ENCODE results near the gene CCDC158. TPM values are rescaled to one million over a fixed set of nuclear protein-coding genes. Genes with fewer than 3 reads are reported as not detected.
A peak's percentile ranks its signal among the peaks of the same experiment; 100 is the strongest.

Gene CCDC158
- polyA plus RNA-seq, 1 of the 3 experiments (the other 2 are of a cell fraction) = not detected

- Histone ChIP-seq H3K27ac (ENCODE audit: low read depth in 2 of 2, low read length in 1 of 2) (peak overlapping the region; percentile 53 to 69; a peak in 3 of 4 replicates), H3K4me2 (peak overlapping the region; percentile 47; the same call in 1 of the 2 replicates), H3K36me3 (replicated peaks in 1 of 2; ENCODE audit: control insufficient read depth in 1 of 2, insufficient read depth in 2 of 2, low read length in 1 of 2) (peaks cover 0 to 4% of the 10 kb centered on the region in 2 experiments), H3K9me2 (no peaks in the 10 kb centered on the region), H4K20me1 (ENCODE audit: insufficient read depth) (no peaks in the 10 kb centered on the region), H3K4me3 (ENCODE audit: low read depth in 2 of 2, low read length in 1 of 2) (no peak overlapping the region), H3K9ac (no peak overlapping the region; the same call in 1 of the 2 replicates), H2AFZ (ENCODE audit: low read depth) (no peak overlapping the region), H3F3A (replicated peaks; ENCODE audit: insufficient read depth) (peaks cover 17% of the 10 kb centered on the region), H3K79me2 (ENCODE audit: insufficient read depth) (peaks cover 8% of the 10 kb centered on the region; the same call in 1 of the 2 replicates), H3K9me3 (0 out of 2 replicates have a peak, but pooled peaks cover 4% of the 10 kb centered on the region), H3K27me3 (ENCODE audit: insufficient read depth) (no peaks in the 10 kb centered on the region), H3K4me1 (ENCODE audit: control insufficient read depth in 1 of 2, insufficient read depth in 2 of 2, low read depth in 1 of 2, low read length in 1 of 2) (peaks cover 8 to 10% of the 10 kb centered on the region in 2 experiments; a peak in 2 of 4 replicates)
- DNase-seq = no peak
- ChIA-PET CTCF (interaction anchor here (1.6 kb wide), 1 partner anchor 77 kb away, joined by 9 read pairs; no protein-coding TSS in a partner anchor), POLR2A (no interaction called here)
- WGBS (ENCODE audit: low lambda C conversion rate) = 88% methylated on average over 4 of the region's 4 CpGs
- TF ChIP-seq FOSL2 (IDR thresholded peaks at IDR 0.05; ENCODE audit: borderline replicate concordance, low read depth) (peak; percentile 85; the same call in 1 of the 2 replicates), TCF12 (IDR thresholded peaks at IDR 0.05) (peak; percentile 79), MEF2A (IDR thresholded peaks at IDR 0.05; ENCODE audit: borderline replicate concordance, low read depth) (peak; percentile 51; the same call in 1 of the 2 replicates), IRF3 (IDR thresholded peaks at IDR 0.05; ENCODE audit: low read depth, low read length) (no peak), JUND (IDR thresholded peaks at IDR 0.05) (peak; percentile 69), PBX3 (IDR thresholded peaks at IDR 0.05) (peak; percentile 77), MAX (IDR thresholded peaks at IDR 0.05; ENCODE audit: low read depth) (peak; percentile 68; the same call in 1 of the 2 replicates), SMC3 (IDR thresholded peaks at IDR 0.05; ENCODE audit: low read depth, low read length) (no peak), POLR2AphosphoS5 (IDR thresholded peaks at IDR 0.05; ENCODE audit: low read depth, low read length) (peak; percentile 29; the same call in 1 of the 2 replicates), RXRA (IDR thresholded peaks at IDR 0.05; ENCODE audit: borderline replicate concordance, low read depth) (no peak; the same call in 1 of the 2 replicates), EP300 (IDR thresholded peaks at IDR 0.05; ENCODE audit: borderline replicate concordance in 1 of 2, low read depth in 1 of 2, low read length in 1 of 2) (peak in 1 of 2 experiments; percentile 55; a peak in 1 of 4 replicates), RFX5 (IDR thresholded peaks at IDR 0.05; ENCODE audit: low read length) (no peak)
Measured at GRCh38 chr4:76301068-76301774, 119.7 kb downstream of the CCDC158 start.

- WGBS (ENCODE audit: low lambda C conversion rate) = 100% methylated on average over 4 of the region's 4 CpGs
- Histone ChIP-seq H3K27me3 (ENCODE audit: insufficient read depth) (no peaks in the 10 kb centered on the region), H3K9me2 (no peaks in the 10 kb centered on the region), H3K27ac (ENCODE audit: low read depth in 2 of 2, low read length in 1 of 2) (no peak overlapping the region), H3K9me3 (0 out of 2 replicates have a peak, but pooled peaks cover 4% of the 10 kb centered on the region), H3K4me3 (ENCODE audit: low read depth in 2 of 2, low read length in 1 of 2) (no peak overlapping the region), H3K4me2 (no peak overlapping the region), H2AFZ (ENCODE audit: low read depth) (no peak overlapping the region), H3F3A (replicated peaks; ENCODE audit: insufficient read depth) (peaks cover 12% of the 10 kb centered on the region), H3K9ac (no peak overlapping the region), H3K4me1 (ENCODE audit: control insufficient read depth in 1 of 2, insufficient read depth in 2 of 2, low read depth in 1 of 2, low read length in 1 of 2) (peaks cover 2 to 10% of the 10 kb centered on the region in 2 experiments; a peak in 2 of 4 replicates), H4K20me1 (ENCODE audit: insufficient read depth) (no peaks in the 10 kb centered on the region), H3K79me2 (ENCODE audit: insufficient read depth) (peaks cover under 1% of the 10 kb centered on the region; the same call in 1 of the 2 replicates), H3K36me3 (replicated peaks in 1 of 2; ENCODE audit: control insufficient read depth in 1 of 2, insufficient read depth in 2 of 2, low read length in 1 of 2) (peaks cover 0 to 4% of the 10 kb centered on the region in 2 experiments)
- ChIA-PET POLR2A (no interaction called here), CTCF (no interaction called here)
- TF ChIP-seq NFIC (IDR thresholded peaks at IDR 0.05; ENCODE audit: borderline replicate concordance) (no peak), SMC3 (IDR thresholded peaks at IDR 0.05; ENCODE audit: low read depth, low read length) (no peak), JUND (IDR thresholded peaks at IDR 0.05) (no peak), FOSL2 (IDR thresholded peaks at IDR 0.05; ENCODE audit: borderline replicate concordance, low read depth) (no peak), SIN3A (IDR thresholded peaks at IDR 0.05; ENCODE audit: borderline replicate concordance, low read depth, low read length) (no peak), YY1 (IDR thresholded peaks at IDR 0.05; ENCODE audit: low read depth) (no peak)
- no peak for DNase-seq
Measured at GRCh38 chr4:76300012-76300411, 120.9 kb downstream of the CCDC158 start.
